ENCODE results near the gene KIF2C. TPM values are rescaled to one million over a fixed set of nuclear protein-coding genes. Genes with fewer than 3 reads are reported as not detected.
"Not testable (repeated sequence)": the region's sequence is repeated elsewhere in the genome, so short reads cannot be mapped to it uniquely, and the experiment has no call there.

The KIF2C gene
- polyA plus RNA-seq, 1 donor, result 10.6 TPM

GRCh38 chr1:44812822-44813543, 73.3 kb downstream of the KIF2C start:
- no peak for DNase-seq

GRCh38 chr1:44815926-44816325, 76.3 kb downstream of the KIF2C start:
- not testable (repeated sequence) for DNase-seq

GRCh38 chr1:44817307-44817706, 77.7 kb downstream of the KIF2C start:
- DNase-seq, result no peak

Other genes starting within 250 kb of the KIF2C start
- gene TMEM53, start 65.4 kb upstream of the KIF2C start, polyA plus RNA-seq (ENCODE audit: insufficient read length), result 8.7 TPM
- gene ARMH1, start 65.1 kb upstream of the KIF2C start, polyA plus RNA-seq (ENCODE audit: insufficient read length), result 2.2 TPM
- gene RNU5D-1, start 8.7 kb upstream of the KIF2C start, polyA plus RNA-seq (ENCODE audit: insufficient read length), result not detected
- 2,950 TPM for gene RPS8, start 35.7 kb downstream of the KIF2C start, polyA plus RNA-seq (ENCODE audit: insufficient read length)
- 0.19 TPM for gene BEST4, start 48.3 kb downstream of the KIF2C start, polyA plus RNA-seq (ENCODE audit: insufficient read length)
- 12.4 TPM for gene PLK3, start 60.5 kb downstream of the KIF2C start, polyA plus RNA-seq (ENCODE audit: insufficient read length)
- not detected for gene DYNLT4, start 67.5 kb downstream of the KIF2C start, polyA plus RNA-seq (ENCODE audit: insufficient read length)
- gene BTBD19, start 68.7 kb downstream of the KIF2C start, polyA plus RNA-seq (ENCODE audit: insufficient read length), result 7.9 TPM
- gene PTCH2, start 103.4 kb downstream of the KIF2C start, polyA plus RNA-seq (ENCODE audit: insufficient read length), result 10.0 TPM
- gene EIF2B3, start 246.8 kb downstream of the KIF2C start, polyA plus RNA-seq (ENCODE audit: insufficient read length), result 24.6 TPM

All from hindlimb muscle (tissue), 1 donor.